ENCODE results near the gene ETFA. TPM values are rescaled to one million over a fixed set of nuclear protein-coding genes. Genes with fewer than 3 reads are reported as not detected.

Gene ETFA
- total RNA-seq, 1 donor from 2014 or later, result 97.5 TPM

DNA sequence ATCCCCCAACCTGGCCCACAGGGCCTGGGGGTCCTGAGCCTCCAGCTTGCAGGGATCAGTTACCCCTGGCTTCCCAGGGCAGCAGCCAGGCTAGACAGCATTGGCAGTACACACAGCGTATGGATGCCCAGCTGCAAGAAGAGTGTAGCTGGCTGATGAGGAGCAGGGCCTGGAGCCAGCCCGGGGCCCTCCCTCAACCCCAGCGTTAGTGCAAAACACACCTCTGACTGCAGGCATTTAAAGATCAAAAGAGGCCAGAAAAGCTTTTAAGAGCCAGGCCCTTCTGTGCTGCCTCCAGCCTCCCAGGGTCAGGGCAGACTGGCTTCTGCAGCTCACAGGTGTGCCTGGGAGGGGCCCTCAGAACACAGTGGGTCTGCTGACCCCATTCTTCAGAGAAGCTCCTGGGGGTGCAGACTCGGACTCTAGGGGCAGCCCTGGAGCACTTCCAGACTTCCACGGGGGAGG is 110.6 kb downstream of the ETFA start:
- Histone ChIP-seq H3K27ac (no peak overlapping the region), H3K4me1 (peaks cover 53% of the 10 kb centered on the region), H3K9me3 (no peaks in the 10 kb centered on the region), H3K27me3 (no peaks in the 10 kb centered on the region), H3K4me3 (no peak overlapping the region), H3K36me3 (no peaks in the 10 kb centered on the region)
- TF ChIP-seq, protein P1, sequence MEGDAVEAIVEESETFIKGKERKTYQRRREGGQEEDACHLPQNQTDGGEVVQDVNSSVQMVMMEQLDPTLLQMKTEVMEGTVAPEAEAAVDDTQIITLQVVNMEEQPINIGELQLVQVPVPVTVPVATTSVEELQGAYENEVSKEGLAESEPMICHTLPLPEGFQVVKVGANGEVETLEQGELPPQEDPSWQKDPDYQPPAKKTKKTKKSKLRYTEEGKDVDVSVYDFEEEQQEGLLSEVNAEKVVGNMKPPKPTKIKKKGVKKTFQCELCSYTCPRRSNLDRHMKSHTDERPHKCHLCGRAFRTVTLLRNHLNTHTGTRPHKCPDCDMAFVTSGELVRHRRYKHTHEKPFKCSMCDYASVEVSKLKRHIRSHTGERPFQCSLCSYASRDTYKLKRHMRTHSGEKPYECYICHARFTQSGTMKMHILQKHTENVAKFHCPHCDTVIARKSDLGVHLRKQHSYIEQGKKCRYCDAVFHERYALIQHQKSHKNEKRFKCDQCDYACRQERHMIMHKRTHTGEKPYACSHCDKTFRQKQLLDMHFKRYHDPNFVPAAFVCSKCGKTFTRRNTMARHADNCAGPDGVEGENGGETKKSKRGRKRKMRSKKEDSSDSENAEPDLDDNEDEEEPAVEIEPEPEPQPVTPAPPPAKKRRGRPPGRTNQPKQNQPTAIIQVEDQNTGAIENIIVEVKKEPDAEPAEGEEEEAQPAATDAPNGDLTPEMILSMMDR (IDR thresholded peaks at IDR 0.05), result no peak
- no peak for TF ChIP-seq POLR2A (IDR thresholded peaks at IDR 0.05)
- TF ChIP-seq POLR2AphosphoS5 (IDR thresholded peaks at IDR 0.05; ENCODE audit: insufficient read depth in 1 of 2, low read depth in 1 of 2), result no peak
- no peak for DNase-seq (ENCODE audit: extremely low spot score in 2 of 2)
- intact Hi-C loops (cut with DNase I), result no loop called here

DNA sequence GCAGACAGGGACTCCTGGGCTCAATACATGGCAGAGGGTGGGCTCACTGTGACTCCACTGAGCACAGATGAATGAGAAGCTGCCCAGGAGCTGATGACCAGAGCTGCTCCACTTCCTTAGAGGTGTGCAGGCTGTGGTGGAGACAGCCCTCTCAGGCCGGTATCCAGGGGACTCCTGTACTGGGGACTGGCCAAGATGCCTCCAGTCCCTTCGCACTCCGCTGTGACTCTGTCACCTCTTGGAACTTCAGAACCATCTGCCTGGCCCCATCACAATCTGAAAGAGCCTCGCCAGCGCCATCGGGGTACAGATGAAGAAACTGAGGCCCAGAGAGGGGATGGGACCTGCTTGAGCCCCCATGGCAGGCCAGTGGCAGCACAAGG is 111.2 kb downstream of the ETFA start:
- intact Hi-C loops (cut with DNase I), result no loop called here
- no peak for DNase-seq (ENCODE audit: extremely low spot score in 2 of 2)
- TF ChIP-seq POLR2A (IDR thresholded peaks at IDR 0.05) (no peak), POLR2AphosphoS5 (IDR thresholded peaks at IDR 0.05; ENCODE audit: insufficient read depth in 1 of 2, low read depth in 1 of 2) (no peak)
- TF ChIP-seq, protein P1 (IDR thresholded peaks at IDR 0.05), result no peak
- H3K4me3 ChIP-seq, result no peak overlapping the region
- H3K36me3 ChIP-seq, result no peaks in the 10 kb centered on the region
- H3K27me3 ChIP-seq, result no peaks in the 10 kb centered on the region
- peaks cover 59% of the 10 kb centered on the region for H3K4me1 ChIP-seq
- H3K9me3 ChIP-seq, result no peaks in the 10 kb centered on the region
- H3K27ac ChIP-seq, result no peak overlapping the region

DNA sequence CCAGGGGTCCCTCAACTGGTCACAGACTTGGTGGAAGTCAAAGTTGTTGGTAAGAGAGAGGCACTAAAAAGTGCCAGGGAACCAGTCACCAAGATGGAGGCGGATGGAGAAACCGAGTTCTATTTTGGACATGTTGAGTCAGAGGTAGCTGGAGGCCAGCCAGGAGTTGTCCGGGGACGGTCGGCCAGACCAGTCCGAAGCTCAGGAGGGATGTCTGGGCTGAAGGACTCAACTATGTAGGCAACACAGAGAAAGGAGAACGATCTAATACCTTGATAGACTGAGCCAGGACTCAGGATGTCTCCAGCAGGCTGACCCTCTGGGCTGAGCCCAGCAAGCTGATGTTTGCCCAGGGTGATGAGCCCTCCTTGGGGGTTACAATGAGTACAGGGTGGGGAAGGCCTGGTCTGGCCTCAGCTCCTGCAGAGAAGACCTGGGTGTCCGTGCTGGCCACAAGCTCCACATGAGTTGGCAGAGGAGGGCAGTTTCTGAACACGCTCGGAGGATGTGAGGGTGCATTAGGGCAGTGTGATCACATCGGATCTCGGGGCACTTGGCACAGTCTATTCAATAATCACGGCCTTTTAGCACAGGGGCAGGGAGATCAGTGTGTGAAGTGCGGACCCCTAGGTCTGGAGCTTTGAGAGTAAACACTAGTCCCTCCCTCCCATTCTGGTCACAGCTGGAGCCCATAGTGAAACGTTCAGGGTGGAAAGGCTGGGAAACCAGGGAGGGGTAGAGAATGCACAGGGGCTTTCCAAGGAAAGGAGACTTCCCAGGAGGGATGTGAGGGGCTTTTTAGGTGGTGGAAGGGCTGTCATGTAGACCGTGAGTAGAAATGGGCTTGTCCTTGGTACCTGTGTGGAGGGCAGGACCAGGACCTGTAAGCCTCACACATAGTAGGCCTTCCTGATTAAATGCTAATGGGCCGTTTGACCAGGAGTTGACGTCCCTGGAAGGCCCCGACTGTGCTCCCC is 111.9 kb downstream of the ETFA start:
- Histone ChIP-seq H3K9me3 (no peaks in the 10 kb centered on the region), H3K4me1 (peaks cover 61% of the 10 kb centered on the region), H3K27ac (no peak overlapping the region), H3K4me3 (no peak overlapping the region), H3K27me3 (no peaks in the 10 kb centered on the region), H3K36me3 (no peaks in the 10 kb centered on the region)
- no peak for TF ChIP-seq POLR2AphosphoS5 (IDR thresholded peaks at IDR 0.05; ENCODE audit: insufficient read depth in 1 of 2, low read depth in 1 of 2)
- TF ChIP-seq POLR2A (IDR thresholded peaks at IDR 0.05), result no peak
- TF ChIP-seq, protein P1 (IDR thresholded peaks at IDR 0.05), result no peak
- DNase-seq (ENCODE audit: extremely low spot score in 2 of 2), result no peak
- intact Hi-C loops (cut with DNase I), result loop anchor here (10.0 kb wide), 1 partner anchor 135 kb away; the partner anchor contains the start of gene ISL2

DNA sequence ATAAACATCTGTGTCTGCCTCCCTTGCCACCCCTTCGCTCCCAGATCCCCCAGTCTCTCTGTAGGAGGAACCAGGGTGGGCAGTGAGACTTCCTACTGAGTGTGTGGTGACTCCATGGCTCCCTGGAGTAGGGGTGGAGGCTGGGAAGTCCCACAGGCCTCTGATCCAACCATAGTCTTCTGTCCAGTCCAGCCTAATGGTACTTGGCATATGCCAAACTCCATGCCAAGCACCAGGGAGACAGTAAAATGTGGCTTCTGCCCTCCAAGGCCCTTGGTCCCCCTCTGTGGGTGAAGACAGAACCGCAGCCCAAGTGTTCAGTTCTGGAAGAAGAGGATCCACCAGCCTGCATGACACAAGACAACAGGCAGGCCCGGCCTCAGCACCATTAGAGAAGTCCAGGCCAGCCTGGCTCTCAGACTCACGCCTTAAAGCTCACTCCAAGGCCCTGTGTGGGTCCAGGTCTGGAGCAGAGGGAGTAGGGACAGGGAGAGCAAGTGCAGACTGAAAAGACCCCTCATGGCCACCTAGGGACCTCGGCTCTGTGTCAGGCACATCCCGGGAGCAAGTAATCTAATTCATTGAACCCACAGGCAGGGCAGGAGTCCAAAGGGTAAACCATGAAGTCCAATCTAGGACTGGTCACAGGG is 112.7 kb downstream of the ETFA start:
- H3K4me3 ChIP-seq, result no peak overlapping the region
- TF ChIP-seq, protein P1 (IDR thresholded peaks at IDR 0.05), result no peak
- no peak for TF ChIP-seq POLR2AphosphoS5 (IDR thresholded peaks at IDR 0.05; ENCODE audit: insufficient read depth in 1 of 2, low read depth in 1 of 2)
- no peak for TF ChIP-seq POLR2A (IDR thresholded peaks at IDR 0.05)
- no peaks in the 10 kb centered on the region for H3K27me3 ChIP-seq
- no peaks in the 10 kb centered on the region for H3K36me3 ChIP-seq
- intact Hi-C loops (cut with DNase I), result loop anchor here (10.0 kb wide), 1 partner anchor 136 kb away; the partner anchor contains the start of gene ISL2
- H3K9me3 ChIP-seq, result no peaks in the 10 kb centered on the region
- peaks cover 61% of the 10 kb centered on the region for H3K4me1 ChIP-seq
- no peak overlapping the region for H3K27ac ChIP-seq
- DNase-seq (ENCODE audit: extremely low spot score in 2 of 2), result no peak

Measured in vagina (tissue), 2 donors.